Measurements from ENCODE around the gene ASF1A. TPM values are rescaled to one million over a fixed set of nuclear protein-coding genes. Genes with fewer than 3 reads are reported as not detected.

The ASF1A gene
- total and polyA plus RNA-seq, 4 donors = 5.6 to 27.0 (median 7.2) TPM

DNA sequence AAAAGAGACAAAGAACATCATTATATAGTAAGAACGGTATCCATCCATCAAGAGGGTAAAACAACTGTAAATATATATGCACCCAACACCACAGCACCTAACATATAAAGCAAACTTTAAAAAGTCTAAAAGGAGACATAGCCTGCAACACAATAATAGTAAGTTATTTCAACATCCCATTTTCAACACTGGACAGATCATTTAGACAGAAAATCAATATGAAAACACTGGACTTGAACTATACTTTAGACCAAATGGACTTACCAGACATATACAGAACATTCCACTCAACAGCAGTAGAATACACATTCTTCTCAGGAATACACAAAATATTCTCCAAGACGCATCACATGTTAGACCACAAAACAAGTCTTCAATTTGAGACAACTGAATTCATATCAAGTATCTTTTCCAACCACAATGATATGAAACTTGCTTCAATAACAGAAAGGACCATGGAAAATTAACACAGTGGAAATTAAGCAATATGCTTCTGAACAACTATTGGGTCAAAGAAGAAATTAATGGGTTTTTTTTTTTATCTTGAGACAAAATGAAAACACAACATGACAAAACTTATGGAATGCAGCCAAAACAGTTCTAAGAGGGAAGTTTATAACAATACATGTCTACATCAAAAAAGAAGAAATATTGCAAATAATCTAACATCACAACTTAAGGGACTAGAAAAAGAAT lies 23.9 kb upstream of the ASF1A start:
- Histone ChIP-seq H3K4me3 (ENCODE audit: low read depth in 1 of 3, low read length in 3 of 3) (no peak overlapping the region), H3K27ac (ENCODE audit: low read depth in 1 of 2, low read length in 2 of 2) (no peak overlapping the region), H3K9ac (ENCODE audit: low read depth in 1 of 2, low read length in 2 of 2) (no peak overlapping the region), H3K9me3 (ENCODE audit: control insufficient read depth in 4 of 4, low read length in 3 of 4) (no peaks in the 10 kb centered on the region), H3K4me1 (ENCODE audit: control insufficient read depth in 4 of 4, insufficient read depth in 4 of 4, low read length in 3 of 4) (no peaks in the 10 kb centered on the region), H3K36me3 (ENCODE audit: control insufficient read depth in 4 of 4, insufficient read depth in 3 of 4, low read depth in 1 of 4, low read length in 3 of 4) (no peaks in the 10 kb centered on the region), H3K27me3 (ENCODE audit: control insufficient read depth in 4 of 4, insufficient read depth in 4 of 4, low read length in 3 of 4) (no peaks in the 10 kb centered on the region)
- no peak for DNase-seq (ENCODE audit: low spot score)
- TF ChIP-seq RXRA (IDR thresholded peaks at IDR 0.05) (peak in 1 of 2 donors; percentile 11), GABPA (IDR thresholded peaks at IDR 0.05 in 1 of 2, conservative IDR thresholded peaks at IDR 0.05 in 1 of 2) (no peak), HNF4A (conservative IDR thresholded peaks at IDR 0.05) (peak; percentile 77 to 92), HNF4G (IDR thresholded peaks at IDR 0.05) (peak; percentile 32), SP1 (IDR thresholded peaks at IDR 0.05) (peak; percentile 13)
- TF ChIP-seq, protein P1, sequence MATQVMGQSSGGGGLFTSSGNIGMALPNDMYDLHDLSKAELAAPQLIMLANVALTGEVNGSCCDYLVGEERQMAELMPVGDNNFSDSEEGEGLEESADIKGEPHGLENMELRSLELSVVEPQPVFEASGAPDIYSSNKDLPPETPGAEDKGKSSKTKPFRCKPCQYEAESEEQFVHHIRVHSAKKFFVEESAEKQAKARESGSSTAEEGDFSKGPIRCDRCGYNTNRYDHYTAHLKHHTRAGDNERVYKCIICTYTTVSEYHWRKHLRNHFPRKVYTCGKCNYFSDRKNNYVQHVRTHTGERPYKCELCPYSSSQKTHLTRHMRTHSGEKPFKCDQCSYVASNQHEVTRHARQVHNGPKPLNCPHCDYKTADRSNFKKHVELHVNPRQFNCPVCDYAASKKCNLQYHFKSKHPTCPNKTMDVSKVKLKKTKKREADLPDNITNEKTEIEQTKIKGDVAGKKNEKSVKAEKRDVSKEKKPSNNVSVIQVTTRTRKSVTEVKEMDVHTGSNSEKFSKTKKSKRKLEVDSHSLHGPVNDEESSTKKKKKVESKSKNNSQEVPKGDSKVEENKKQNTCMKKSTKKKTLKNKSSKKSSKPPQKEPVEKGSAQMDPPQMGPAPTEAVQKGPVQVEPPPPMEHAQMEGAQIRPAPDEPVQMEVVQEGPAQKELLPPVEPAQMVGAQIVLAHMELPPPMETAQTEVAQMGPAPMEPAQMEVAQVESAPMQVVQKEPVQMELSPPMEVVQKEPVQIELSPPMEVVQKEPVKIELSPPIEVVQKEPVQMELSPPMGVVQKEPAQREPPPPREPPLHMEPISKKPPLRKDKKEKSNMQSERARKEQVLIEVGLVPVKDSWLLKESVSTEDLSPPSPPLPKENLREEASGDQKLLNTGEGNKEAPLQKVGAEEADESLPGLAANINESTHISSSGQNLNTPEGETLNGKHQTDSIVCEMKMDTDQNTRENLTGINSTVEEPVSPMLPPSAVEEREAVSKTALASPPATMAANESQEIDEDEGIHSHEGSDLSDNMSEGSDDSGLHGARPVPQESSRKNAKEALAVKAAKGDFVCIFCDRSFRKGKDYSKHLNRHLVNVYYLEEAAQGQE (IDR thresholded peaks at IDR 0.05) = no peak
- WGBS = 96% methylated on average over 2 of the region's 2 CpGs

DNA sequence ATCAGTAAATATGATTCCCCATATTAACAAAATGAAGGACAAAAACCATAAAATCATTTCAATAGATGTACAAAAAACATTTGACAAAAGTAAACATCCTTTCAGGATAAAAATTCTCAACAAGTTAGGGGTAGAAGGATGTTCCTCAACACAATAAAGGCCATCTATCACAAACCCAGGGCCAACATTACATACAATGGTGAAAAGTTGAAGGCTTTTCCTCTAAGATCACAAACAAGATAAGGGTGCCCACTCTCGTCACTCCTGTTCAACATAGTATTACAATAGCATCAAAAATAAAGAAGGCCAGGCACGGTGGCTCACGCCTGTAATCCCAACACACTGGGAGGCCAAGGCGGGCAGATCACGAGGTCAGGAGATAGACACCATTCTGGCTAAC lies 22.6 kb upstream of the ASF1A start:
- TF ChIP-seq, protein P2, sequence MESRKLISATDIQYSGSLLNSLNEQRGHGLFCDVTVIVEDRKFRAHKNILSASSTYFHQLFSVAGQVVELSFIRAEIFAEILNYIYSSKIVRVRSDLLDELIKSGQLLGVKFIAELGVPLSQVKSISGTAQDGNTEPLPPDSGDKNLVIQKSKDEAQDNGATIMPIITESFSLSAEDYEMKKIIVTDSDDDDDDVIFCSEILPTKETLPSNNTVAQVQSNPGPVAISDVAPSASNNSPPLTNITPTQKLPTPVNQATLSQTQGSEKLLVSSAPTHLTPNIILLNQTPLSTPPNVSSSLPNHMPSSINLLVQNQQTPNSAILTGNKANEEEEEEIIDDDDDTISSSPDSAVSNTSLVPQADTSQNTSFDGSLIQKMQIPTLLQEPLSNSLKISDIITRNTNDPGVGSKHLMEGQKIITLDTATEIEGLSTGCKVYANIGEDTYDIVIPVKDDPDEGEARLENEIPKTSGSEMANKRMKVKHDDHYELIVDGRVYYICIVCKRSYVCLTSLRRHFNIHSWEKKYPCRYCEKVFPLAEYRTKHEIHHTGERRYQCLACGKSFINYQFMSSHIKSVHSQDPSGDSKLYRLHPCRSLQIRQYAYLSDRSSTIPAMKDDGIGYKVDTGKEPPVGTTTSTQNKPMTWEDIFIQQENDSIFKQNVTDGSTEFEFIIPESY (IDR thresholded peaks at IDR 0.05) = no peak
- TF ChIP-seq, protein P3, sequence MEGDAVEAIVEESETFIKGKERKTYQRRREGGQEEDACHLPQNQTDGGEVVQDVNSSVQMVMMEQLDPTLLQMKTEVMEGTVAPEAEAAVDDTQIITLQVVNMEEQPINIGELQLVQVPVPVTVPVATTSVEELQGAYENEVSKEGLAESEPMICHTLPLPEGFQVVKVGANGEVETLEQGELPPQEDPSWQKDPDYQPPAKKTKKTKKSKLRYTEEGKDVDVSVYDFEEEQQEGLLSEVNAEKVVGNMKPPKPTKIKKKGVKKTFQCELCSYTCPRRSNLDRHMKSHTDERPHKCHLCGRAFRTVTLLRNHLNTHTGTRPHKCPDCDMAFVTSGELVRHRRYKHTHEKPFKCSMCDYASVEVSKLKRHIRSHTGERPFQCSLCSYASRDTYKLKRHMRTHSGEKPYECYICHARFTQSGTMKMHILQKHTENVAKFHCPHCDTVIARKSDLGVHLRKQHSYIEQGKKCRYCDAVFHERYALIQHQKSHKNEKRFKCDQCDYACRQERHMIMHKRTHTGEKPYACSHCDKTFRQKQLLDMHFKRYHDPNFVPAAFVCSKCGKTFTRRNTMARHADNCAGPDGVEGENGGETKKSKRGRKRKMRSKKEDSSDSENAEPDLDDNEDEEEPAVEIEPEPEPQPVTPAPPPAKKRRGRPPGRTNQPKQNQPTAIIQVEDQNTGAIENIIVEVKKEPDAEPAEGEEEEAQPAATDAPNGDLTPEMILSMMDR (IDR thresholded peaks at IDR 0.05; ENCODE audit: low read depth, low read length, missing input control) = no peak
- no peak for DNase-seq (ENCODE audit: low spot score)
- no peaks in the 10 kb centered on the region for H3K4me1 ChIP-seq (ENCODE audit: control insufficient read depth in 4 of 4, insufficient read depth in 4 of 4, low read length in 3 of 4)
- no peaks in the 10 kb centered on the region for H3K9me3 ChIP-seq (ENCODE audit: control insufficient read depth in 4 of 4, low read length in 3 of 4)
- no peaks in the 10 kb centered on the region for H3K36me3 ChIP-seq (ENCODE audit: control insufficient read depth in 4 of 4, insufficient read depth in 3 of 4, low read depth in 1 of 4, low read length in 3 of 4)
- H3K9ac ChIP-seq (ENCODE audit: low read depth in 1 of 2, low read length in 2 of 2) = no peak overlapping the region
- no peak overlapping the region for H3K27ac ChIP-seq (ENCODE audit: low read depth in 1 of 2, low read length in 2 of 2)
- no peak overlapping the region for H3K4me3 ChIP-seq (ENCODE audit: low read depth in 1 of 3, low read length in 3 of 3)
- no peaks in the 10 kb centered on the region for H3K27me3 ChIP-seq (ENCODE audit: control insufficient read depth in 4 of 4, insufficient read depth in 4 of 4, low read length in 3 of 4)
- 95% methylated on average over 5 of the region's 5 CpGs for WGBS

DNA sequence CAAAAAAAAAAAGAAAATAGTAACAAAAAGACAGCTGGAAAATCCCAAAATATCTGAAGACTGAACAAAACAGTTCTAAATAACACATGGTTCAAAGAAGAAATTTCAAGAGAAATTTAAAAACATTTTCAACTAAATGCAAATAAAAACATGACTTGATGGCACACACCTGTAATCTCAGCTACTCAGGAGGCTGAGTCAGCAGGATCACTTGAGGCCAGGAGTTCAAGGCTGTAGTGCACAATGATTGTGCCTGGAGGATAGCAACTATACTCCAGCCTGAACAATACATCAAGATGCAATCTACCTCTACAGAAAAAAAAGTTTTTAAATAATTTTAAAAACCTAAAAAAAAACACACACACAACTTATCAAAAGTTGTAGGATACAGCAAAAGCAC lies 21.6 kb upstream of the ASF1A start:
- Histone ChIP-seq H3K4me3 (ENCODE audit: low read depth in 1 of 3, low read length in 3 of 3) (no peak overlapping the region), H3K36me3 (ENCODE audit: control insufficient read depth in 4 of 4, insufficient read depth in 3 of 4, low read depth in 1 of 4, low read length in 3 of 4) (no peaks in the 10 kb centered on the region), H3K9me3 (ENCODE audit: control insufficient read depth in 4 of 4, low read length in 3 of 4) (no peaks in the 10 kb centered on the region), H3K27me3 (ENCODE audit: control insufficient read depth in 4 of 4, insufficient read depth in 4 of 4, low read length in 3 of 4) (no peaks in the 10 kb centered on the region), H3K9ac (ENCODE audit: low read depth in 1 of 2, low read length in 2 of 2) (no peak overlapping the region), H3K27ac (ENCODE audit: low read depth in 1 of 2, low read length in 2 of 2) (no peak overlapping the region), H3K4me1 (ENCODE audit: control insufficient read depth in 4 of 4, insufficient read depth in 4 of 4, low read length in 3 of 4) (peaks cover 0 to 3% (median 0%) of the 10 kb centered on the region in 4 donors)
- DNase-seq (ENCODE audit: low spot score) = no peak
- no peak for TF ChIP-seq FOXA1 (IDR thresholded peaks at IDR 0.05)
- TF ChIP-seq, protein P4, sequence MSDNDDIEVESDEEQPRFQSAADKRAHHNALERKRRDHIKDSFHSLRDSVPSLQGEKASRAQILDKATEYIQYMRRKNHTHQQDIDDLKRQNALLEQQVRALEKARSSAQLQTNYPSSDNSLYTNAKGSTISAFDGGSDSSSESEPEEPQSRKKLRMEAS (IDR thresholded peaks at IDR 0.05) = no peak
- TF ChIP-seq GABPA (IDR thresholded peaks at IDR 0.05 in 1 of 2, conservative IDR thresholded peaks at IDR 0.05 in 1 of 2) = no peak
- TF ChIP-seq SP1 (IDR thresholded peaks at IDR 0.05) = no peak
- TF ChIP-seq, protein P1 (IDR thresholded peaks at IDR 0.05) = no peak
- TF ChIP-seq RXRA (IDR thresholded peaks at IDR 0.05) = no peak
- TF ChIP-seq RAD21 (IDR thresholded peaks at IDR 0.05) = no peak
- TF ChIP-seq HNF4G (IDR thresholded peaks at IDR 0.05) = no peak
- TF ChIP-seq FOXA2 (IDR thresholded peaks at IDR 0.05) = no peak
- TF ChIP-seq, protein P2 (IDR thresholded peaks at IDR 0.05) = no peak
